ENCODE data around the gene CCND3. TPM values are rescaled to one million over a fixed set of nuclear protein-coding genes. Genes with fewer than 3 reads are reported as not detected.

CCND3 gene
- total RNA-seq, 1 donor from 2014 or later = 91.2 TPM

GRCh38 chr6:41966961-41967311, 25.3 kb upstream of the CCND3 start:
- no peak for TF ChIP-seq CTCF (IDR thresholded peaks at IDR 0.05)
- H3K36me3 Mint-ChIP-seq (ENCODE audit: unreplicated experiment) = peaks cover 10% of the 10 kb centered on the region
- no peak overlapping the region for H3K4me3 Mint-ChIP-seq (ENCODE audit: unreplicated experiment)
- H3K27ac Mint-ChIP-seq (ENCODE audit: unreplicated experiment) = no peak overlapping the region
- no peaks in the 10 kb centered on the region for H3K9me3 Mint-ChIP-seq (ENCODE audit: unreplicated experiment)
- no peak for DNase-seq (ENCODE audit: extremely low spot score, unreplicated experiment)
- H3K27me3 Mint-ChIP-seq (ENCODE audit: unreplicated experiment) = no peaks in the 10 kb centered on the region
- peaks cover 27% of the 10 kb centered on the region for H3K4me1 Mint-ChIP-seq (ENCODE audit: unreplicated experiment)

- Mint-ChIP-seq H3K36me3 (ENCODE audit: unreplicated experiment) (peaks cover 10% of the 10 kb centered on the region), H3K27me3 (ENCODE audit: unreplicated experiment) (no peaks in the 10 kb centered on the region), H3K9me3 (ENCODE audit: unreplicated experiment) (no peaks in the 10 kb centered on the region), H3K4me1 (ENCODE audit: unreplicated experiment) (peaks cover 27% of the 10 kb centered on the region), H3K27ac (ENCODE audit: unreplicated experiment) (no peak overlapping the region), H3K4me3 (ENCODE audit: unreplicated experiment) (no peak overlapping the region)
- TF ChIP-seq CTCF (IDR thresholded peaks at IDR 0.05) = no peak
- DNase-seq (ENCODE audit: extremely low spot score, unreplicated experiment) = no peak
These were observed 24.8 kb upstream of the CCND3 start for GRCh38 chr6:41966214-41966920.

GRCh38 chr6:41965429-41966213, 24.0 kb upstream of the CCND3 start:
- no peak for TF ChIP-seq CTCF (IDR thresholded peaks at IDR 0.05)
- H3K4me1 Mint-ChIP-seq (ENCODE audit: unreplicated experiment) = peaks cover 21% of the 10 kb centered on the region
- H3K36me3 Mint-ChIP-seq (ENCODE audit: unreplicated experiment) = peaks cover 10% of the 10 kb centered on the region
- no peak overlapping the region for H3K27ac Mint-ChIP-seq (ENCODE audit: unreplicated experiment)
- no peak for DNase-seq (ENCODE audit: extremely low spot score, unreplicated experiment)
- H3K4me3 Mint-ChIP-seq (ENCODE audit: unreplicated experiment) = no peak overlapping the region
- H3K27me3 Mint-ChIP-seq (ENCODE audit: unreplicated experiment) = no peaks in the 10 kb centered on the region
- no peaks in the 10 kb centered on the region for H3K9me3 Mint-ChIP-seq (ENCODE audit: unreplicated experiment)

- no peak overlapping the region for H3K4me3 Mint-ChIP-seq (ENCODE audit: unreplicated experiment)
- H3K27me3 Mint-ChIP-seq (ENCODE audit: unreplicated experiment) = no peaks in the 10 kb centered on the region
- H3K27ac Mint-ChIP-seq (ENCODE audit: unreplicated experiment) = no peak overlapping the region
- TF ChIP-seq CTCF (IDR thresholded peaks at IDR 0.05) = no peak
- peaks cover 15% of the 10 kb centered on the region for H3K4me1 Mint-ChIP-seq (ENCODE audit: unreplicated experiment)
- no peaks in the 10 kb centered on the region for H3K9me3 Mint-ChIP-seq (ENCODE audit: unreplicated experiment)
- H3K36me3 Mint-ChIP-seq (ENCODE audit: unreplicated experiment) = peaks cover 10% of the 10 kb centered on the region
- no peak for DNase-seq (ENCODE audit: extremely low spot score, unreplicated experiment)
These were observed 22.7 kb upstream of the CCND3 start for GRCh38 chr6:41964201-41964887.

- Mint-ChIP-seq H3K27me3 (ENCODE audit: unreplicated experiment) (no peaks in the 10 kb centered on the region), H3K27ac (ENCODE audit: unreplicated experiment) (no peak overlapping the region), H3K36me3 (ENCODE audit: unreplicated experiment) (peaks cover 13% of the 10 kb centered on the region), H3K4me3 (ENCODE audit: unreplicated experiment) (no peak overlapping the region), H3K9me3 (ENCODE audit: unreplicated experiment) (no peaks in the 10 kb centered on the region), H3K4me1 (ENCODE audit: unreplicated experiment) (peaks cover 15% of the 10 kb centered on the region)
- no peak for TF ChIP-seq CTCF (IDR thresholded peaks at IDR 0.05)
- DNase-seq (ENCODE audit: extremely low spot score, unreplicated experiment) = no peak
These were observed 21.8 kb upstream of the CCND3 start for GRCh38 chr6:41963371-41963770.
